ENCODE results near the gene SETD7. TPM values are rescaled to one million over a fixed set of nuclear protein-coding genes. Genes with fewer than 3 reads are reported as not detected.

SETD7 gene
- total and polyA plus RNA-seq, 8 donors, result 9.7 to 96.9 (median 31.5) TPM

GRCh38 chr4:139559687-139560086, 3.7 kb upstream of the SETD7 start:
- Histone ChIP-seq H3K27me3 (no peaks in the 10 kb centered on the region), H3K9me3 (no peaks in the 10 kb centered on the region), H3K4me1 (peaks cover 15 to 43% (median 30%) of the 10 kb centered on the region in 4 donors), H3K27ac (peak overlapping the region in 2 of 5 donors; percentile 26 to 52), H3K36me3 (no peaks in the 10 kb centered on the region), H3K4me3 (no peak overlapping the region)
- intact Hi-C loops (cut with DNase I; ENCODE audit: low total_unique reads), result no loop called here
- WGBS, 5 donors, result 70 to 93% (median 82%) methylated on average over 6 of the region's 6 CpGs
- no peak for TF ChIP-seq EP300 (IDR thresholded peaks at IDR 0.05)
- TF ChIP-seq CTCF (IDR thresholded peaks at IDR 0.05), result no peak
- TF ChIP-seq POLR2AphosphoS5 (IDR thresholded peaks at IDR 0.05), result no peak
- no peak for TF ChIP-seq POLR2A (IDR thresholded peaks at IDR 0.05)
- DNase-seq, result peak in 1 of 2 donors; percentile 44

- H3K4me3 ChIP-seq, result no peak overlapping the region
- intact Hi-C loops (cut with DNase I; ENCODE audit: low total_unique reads), result no loop called here
- no peaks in the 10 kb centered on the region for H3K27me3 ChIP-seq
- 50 to 74% (median 61%) methylated on average over 5 of the region's 5 CpGs for WGBS, 5 donors
- H3K27ac ChIP-seq, result peak overlapping the region in 2 of 5 donors; percentile 26 to 52
- H3K4me1 ChIP-seq, result peaks cover 19 to 49% (median 34%) of the 10 kb centered on the region in 4 donors
- H3K9me3 ChIP-seq, result no peaks in the 10 kb centered on the region
- peak in 1 of 2 donors; percentile 48 for DNase-seq
- H3K36me3 ChIP-seq, result no peaks in the 10 kb centered on the region
- no peak for TF ChIP-seq CTCF (IDR thresholded peaks at IDR 0.05)
- no peak for TF ChIP-seq POLR2AphosphoS5 (IDR thresholded peaks at IDR 0.05)
Observed at GRCh38 chr4:139559089-139559479, 3.1 kb upstream of the SETD7 start.

- WGBS, 5 donors, result 75 to 84% (median 81%) methylated on average over 12 of the region's 12 CpGs
- TF ChIP-seq POLR2AphosphoS5 (IDR thresholded peaks at IDR 0.05) (no peak), EP300 (IDR thresholded peaks at IDR 0.05) (no peak), CTCF (IDR thresholded peaks at IDR 0.05) (no peak), POLR2A (IDR thresholded peaks at IDR 0.05) (no peak)
- intact Hi-C loops (cut with DNase I; ENCODE audit: low total_unique reads), result no loop called here
- Histone ChIP-seq H3K27ac (peak overlapping the region in 2 of 5 donors; percentile 99), H3K4me1 (peaks cover 25 to 55% (median 39%) of the 10 kb centered on the region in 4 donors), H3K27me3 (no peaks in the 10 kb centered on the region), H3K36me3 (no peaks in the 10 kb centered on the region), H3K4me3 (no peak overlapping the region), H3K9me3 (no peaks in the 10 kb centered on the region)
- DNase-seq, result peak in 1 of 2 donors; percentile 38
Observed at GRCh38 chr4:139558235-139559088, 2.4 kb upstream of the SETD7 start.

GRCh38 chr4:139557556-139558110, 1.6 kb upstream of the SETD7 start:
- intact Hi-C loops (cut with DNase I; ENCODE audit: low total_unique reads), result no loop called here
- Histone ChIP-seq H3K4me1 (peaks cover 31 to 64% (median 47%) of the 10 kb centered on the region in 4 donors), H3K9me3 (no peaks in the 10 kb centered on the region), H3K27me3 (no peaks in the 10 kb centered on the region), H3K4me3 (peak overlapping the region; percentile 78 to 94 (median 82)), H3K27ac (peak overlapping the region; percentile 94 to 99 (median 98)), H3K36me3 (no peaks in the 10 kb centered on the region)
- peak; percentile 32 to 77 for DNase-seq
- 17 to 29% (median 22%) methylated on average over 3 of the region's 3 CpGs for WGBS, 5 donors
- TF ChIP-seq EP300 (IDR thresholded peaks at IDR 0.05) (no peak), CTCF (IDR thresholded peaks at IDR 0.05) (no peak), POLR2AphosphoS5 (IDR thresholded peaks at IDR 0.05) (no peak), POLR2A (IDR thresholded peaks at IDR 0.05) (no peak)

Data from stomach (tissue), 9 donors.